Kidney tubule cell (primary cell): ENCODE results near the gene ASL.
"Not testable (repeated sequence)": the region's sequence is repeated elsewhere in the genome, so short reads cannot be mapped to it uniquely, and the experiment has no call there.

Source experiments
- DNase-seq: peaks from one replicate; pipeline ENCODE4 v3.0.0-alpha.2; 2018; ENCODE audit warnings: low spot score

The ASL gene

GRCh38 chr7:66076462-66077329 lies 1.1 kb downstream of the ASL start:
- DNase-seq, result no peak

GRCh38 chr7:66078067-66078466 lies 2.4 kb downstream of the ASL start:
- no peak for DNase-seq

GRCh38 chr7:66082083-66082482 lies 6.5 kb downstream of the ASL start:
- DNase-seq, result no peak

- no peak for DNase-seq
Measured at GRCh38 chr7:66082886-66083415, 7.3 kb downstream of the ASL start.

- no peak for DNase-seq
Measured at GRCh38 chr7:66083677-66084076, 8.1 kb downstream of the ASL start.

- DNase-seq, result no peak
Measured at GRCh38 chr7:66088861-66089838, 13.5 kb downstream of the ASL start.

- DNase-seq, result no peak
Measured at GRCh38 chr7:66092654-66093053, 17.0 kb downstream of the ASL start.

GRCh38 chr7:66095010-66095409 lies 19.4 kb downstream of the ASL start:
- DNase-seq, result no peak

- no peak for DNase-seq
Measured at GRCh38 chr7:66099232-66099550, 23.6 kb downstream of the ASL start.

GRCh38 chr7:66099551-66100407 lies 24.2 kb downstream of the ASL start:
- peak; percentile 96 for DNase-seq

GRCh38 chr7:66100408-66101050 lies 24.9 kb downstream of the ASL start:
- peak; percentile 48 for DNase-seq

- not testable (repeated sequence) for DNase-seq
Measured at GRCh38 chr7:66102168-66102567, 26.5 kb downstream of the ASL start.

- DNase-seq, result peak; percentile 12
Measured at GRCh38 chr7:66103994-66104393, 28.4 kb downstream of the ASL start.

GRCh38 chr7:66105263-66105748 lies 29.7 kb downstream of the ASL start:
- peak; percentile 45 for DNase-seq

- DNase-seq, result not testable (repeated sequence)
Measured at GRCh38 chr7:66108410-66108809, 32.8 kb downstream of the ASL start.

- DNase-seq, result peak; percentile 98
Measured at GRCh38 chr7:66110856-66111255, 35.2 kb downstream of the ASL start.

- peak; percentile 85 for DNase-seq
Measured at GRCh38 chr7:66114743-66115649, 39.4 kb downstream of the ASL start, which contains the start of gene CRCP. TSS of gene CRCP (plus strand) at chr7:66114847. CDS start at chr7:66114963, 116 bp downstream.

GRCh38 chr7:66116680-66117420 lies 41.2 kb downstream of the ASL start:
- DNase-seq, result not testable (repeated sequence)

- DNase-seq, result no peak
Measured at GRCh38 chr7:66118603-66119002, 43.0 kb downstream of the ASL start.
